GM19099 (cell line): Measurements from ENCODE around the gene AKT3.

ENCODE experiments used
- POLR2A ChIP-seq: IDR thresholded peaks from 3 replicates; pipeline ENCODE4 v1.6.1; 2011; ENCODE audit warnings: low read depth; ENCODE audit not compliant: insufficient read length; ENCODE audit errors: extremely low read depth

Gene AKT3

GRCh38 chr1:243470502-243470901, 379.5 kb downstream of the AKT3 start:
- no peak for TF ChIP-seq POLR2A

GRCh38 chr1:243469497-243469896, 380.5 kb downstream of the AKT3 start:
- TF ChIP-seq POLR2A: no peak

DNA sequence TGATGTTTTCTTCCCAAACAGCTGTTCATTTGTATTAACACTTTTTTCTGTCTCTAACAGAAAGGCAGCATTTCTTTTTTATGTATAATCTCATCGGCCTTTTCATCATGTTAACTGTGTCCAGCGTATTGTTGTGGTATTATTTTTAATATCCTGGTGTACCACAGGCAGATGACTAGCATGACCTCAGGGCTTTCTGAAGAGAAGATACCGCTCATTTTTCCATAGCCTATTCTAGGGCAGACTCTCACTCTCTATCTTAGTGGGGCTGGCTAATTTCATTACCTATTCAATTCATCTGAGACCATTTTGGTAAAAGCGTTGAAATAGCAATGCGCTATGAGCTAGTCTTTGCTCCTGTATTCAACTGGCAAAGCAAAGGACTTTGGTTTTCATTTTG, 384.3 kb downstream of the AKT3 start:
- no peak for TF ChIP-seq POLR2A

- TF ChIP-seq POLR2A: no peak
These were observed 385.0 kb downstream of the AKT3 start for GRCh38 chr1:243465081-243465480.

GRCh38 chr1:243462929-243463697, 386.9 kb downstream of the AKT3 start:
- TF ChIP-seq POLR2A: no peak

- TF ChIP-seq POLR2A: no peak
These were observed 388.3 kb downstream of the AKT3 start for GRCh38 chr1:243461700-243462099.

DNA sequence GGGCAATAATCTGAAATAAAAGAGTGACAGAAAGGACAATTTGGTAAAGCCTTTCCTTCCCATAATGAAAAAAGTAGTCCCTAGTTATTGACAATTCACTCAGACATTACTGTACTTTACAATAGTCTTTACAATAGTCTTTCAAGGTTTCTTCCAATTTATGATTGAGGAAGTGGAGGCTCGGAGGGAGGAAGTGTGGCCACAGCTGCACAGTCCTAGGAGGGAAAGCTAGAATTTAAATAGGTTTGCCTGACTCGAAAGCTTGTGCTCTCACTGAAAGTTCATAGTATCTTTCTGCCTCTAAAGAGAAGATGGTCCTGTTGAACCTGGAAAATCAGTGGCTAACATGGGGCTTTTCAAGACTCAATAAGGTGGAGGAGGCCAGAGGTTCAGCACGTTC, 391.0 kb downstream of the AKT3 start:
- no peak for TF ChIP-seq POLR2A

DNA sequence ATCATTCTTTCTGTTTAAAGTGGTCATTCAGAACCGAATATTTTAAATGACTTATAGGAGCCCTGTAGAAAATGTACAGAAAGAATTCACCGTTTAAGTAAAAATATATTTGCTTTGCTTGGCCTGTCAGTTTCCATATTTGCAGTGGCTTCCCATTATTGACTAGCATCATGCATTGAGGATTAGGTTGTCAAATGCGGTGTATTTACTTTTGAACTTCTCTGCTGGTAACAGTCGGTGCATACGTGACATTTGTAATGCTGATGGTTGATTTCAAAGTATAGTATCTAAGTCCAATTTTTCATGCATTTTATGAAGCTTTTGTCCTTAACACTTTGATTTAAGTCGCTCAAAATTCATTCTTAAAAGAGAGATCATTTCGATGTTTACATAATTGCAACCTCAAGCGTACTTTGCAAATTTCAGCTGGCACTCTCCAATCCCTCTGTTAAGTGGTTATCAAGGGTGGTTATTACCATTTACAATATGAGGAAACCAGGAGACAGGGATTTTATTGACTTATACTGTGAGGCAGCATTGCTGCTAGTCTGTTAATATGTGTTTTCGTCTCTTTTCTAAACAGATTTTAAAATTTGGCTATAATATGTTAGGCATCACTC, 392.6 kb downstream of the AKT3 start:
- TF ChIP-seq POLR2A: no peak

- TF ChIP-seq POLR2A: no peak
These were observed 394.0 kb downstream of the AKT3 start for GRCh38 chr1:243455760-243456651.

DNA sequence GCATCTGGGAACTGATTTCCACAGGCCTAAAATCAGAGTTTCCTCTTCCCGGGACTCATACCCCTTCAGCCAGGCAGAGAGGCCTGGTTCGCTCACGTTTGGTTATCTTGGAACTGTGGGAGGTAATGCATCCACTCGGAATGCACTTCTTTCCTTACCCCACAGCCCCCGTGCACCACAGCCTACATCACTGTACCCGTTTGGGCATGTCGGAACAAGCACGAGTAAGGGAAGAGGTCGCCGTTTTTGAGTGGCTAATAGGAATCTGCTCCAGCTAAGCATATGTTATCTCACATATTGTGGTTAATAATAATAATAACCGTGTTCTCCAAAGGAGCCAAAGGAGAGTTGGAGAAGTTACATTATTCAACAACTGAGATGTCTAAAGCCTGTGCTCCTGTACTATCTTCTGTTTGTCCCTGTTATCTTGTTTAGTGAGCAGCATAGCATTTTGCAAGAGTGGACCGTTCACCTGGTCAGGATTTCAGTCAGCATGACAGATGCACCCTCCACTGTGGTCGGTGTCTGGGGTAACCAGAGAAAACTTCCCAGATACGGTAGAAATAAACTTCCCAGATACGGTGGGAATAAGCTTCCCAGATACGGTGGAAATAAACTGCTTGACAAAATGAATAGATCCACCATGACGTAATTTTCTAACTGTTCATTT, 395.6 kb downstream of the AKT3 start:
- no peak for TF ChIP-seq POLR2A

GRCh38 chr1:243452092-243452491, 398.0 kb downstream of the AKT3 start:
- no peak for TF ChIP-seq POLR2A

- no peak for TF ChIP-seq POLR2A
These were observed 400.7 kb downstream of the AKT3 start for GRCh38 chr1:243449373-243449772.

GRCh38 chr1:243447844-243448243, 402.2 kb downstream of the AKT3 start:
- TF ChIP-seq POLR2A: no peak

DNA sequence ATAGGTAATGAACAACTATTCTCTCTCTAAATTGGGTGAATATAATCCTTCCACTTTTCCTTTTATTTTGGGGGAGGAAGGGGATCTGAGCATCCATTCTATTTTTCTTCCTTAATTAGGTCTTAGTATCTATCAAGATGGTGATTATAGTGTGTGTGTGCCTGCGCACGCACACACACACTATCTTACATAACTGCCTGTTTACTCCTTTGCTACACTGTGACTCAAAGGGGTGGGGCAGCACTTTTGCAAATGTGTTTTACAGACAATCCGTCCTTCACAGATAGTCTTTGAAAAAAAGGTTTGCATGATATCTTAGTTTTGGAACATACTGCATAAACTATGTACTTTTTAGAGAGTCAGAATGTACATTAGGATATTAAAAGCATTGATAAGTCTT, 402.7 kb downstream of the AKT3 start:
- no peak for TF ChIP-seq POLR2A

DNA sequence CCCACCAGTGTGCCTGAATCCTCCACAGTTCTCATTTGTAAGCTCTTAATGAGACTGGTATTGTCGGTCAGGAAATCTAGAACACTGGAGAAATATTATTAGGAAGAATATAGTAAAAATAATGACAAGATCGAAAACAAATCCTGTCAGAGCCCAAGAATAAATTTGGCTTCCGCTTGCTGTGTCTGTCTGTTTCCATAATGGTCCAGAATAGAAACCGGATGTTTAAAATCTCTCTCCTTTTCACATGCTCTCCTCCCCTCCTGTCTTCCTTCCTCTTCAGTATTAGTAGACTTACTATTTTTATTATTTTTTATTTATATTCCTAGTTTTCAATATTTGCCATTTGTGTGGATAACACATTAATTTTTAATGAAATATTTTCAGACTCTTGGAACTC, 406.5 kb downstream of the AKT3 start:
- no peak for TF ChIP-seq POLR2A

DNA sequence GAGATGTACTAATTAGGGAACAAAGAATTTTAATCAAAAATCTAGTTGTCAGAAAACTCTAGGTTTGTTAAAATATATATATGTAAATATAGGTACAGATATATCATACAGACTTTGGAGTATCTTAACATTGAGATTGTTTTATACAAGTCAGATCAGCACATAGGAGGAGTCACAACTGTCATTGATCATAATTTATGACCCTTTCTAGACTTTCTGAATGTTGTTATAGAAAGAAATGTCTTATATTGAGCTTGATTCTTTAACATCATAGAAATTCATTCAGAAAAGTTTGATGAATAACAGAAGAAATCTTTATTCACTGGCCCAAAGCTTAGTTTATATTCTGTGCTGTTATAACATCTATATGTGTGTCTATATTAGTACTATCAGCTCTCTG, 408.4 kb downstream of the AKT3 start:
- no peak for TF ChIP-seq POLR2A

- no peak for TF ChIP-seq POLR2A
These were observed 409.6 kb downstream of the AKT3 start for GRCh38 chr1:243440406-243440805.
